ENCODE results near the gene CCP110.
A peak's percentile ranks its signal among the peaks of the same experiment; 100 is the strongest.

CCP110 gene

DNA sequence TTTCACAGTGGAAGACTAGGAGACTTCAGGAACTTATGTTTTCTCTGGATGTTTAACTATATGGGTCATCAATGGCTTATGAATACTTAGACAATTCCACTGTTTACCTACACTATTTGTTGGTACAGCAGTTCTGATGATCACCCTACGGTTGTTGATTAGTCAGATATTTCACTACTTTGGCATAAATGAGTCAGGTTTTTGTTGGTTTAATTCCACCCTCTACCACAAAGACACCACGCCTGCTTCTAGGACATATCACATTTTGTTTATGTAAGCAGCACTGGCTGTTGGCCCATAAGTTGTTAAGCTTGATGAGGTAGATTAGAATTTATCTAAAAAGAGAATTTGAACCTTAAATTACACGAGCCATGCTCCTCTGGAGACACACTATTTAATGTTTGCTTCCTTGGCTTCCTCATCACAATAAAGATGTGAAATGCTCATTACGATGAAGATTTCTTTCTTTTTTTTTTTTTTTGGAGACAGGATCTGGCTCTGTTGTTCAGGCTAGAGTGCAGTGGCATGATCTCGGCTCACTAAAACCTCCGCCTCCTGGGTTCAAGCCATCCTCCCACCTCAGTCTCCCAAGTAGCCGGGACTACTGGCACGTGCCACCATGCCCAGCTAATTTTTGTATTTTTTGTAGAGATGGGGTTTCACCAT lies 6.2 kb upstream of the CCP110 start:
- in situ Hi-C loops (cut with MboI; ENCODE audit: low pct_unique_long_range_greater_than_20kb, low sequenced_read_pairs, unreplicated experiment) = no loop called here
- TF ChIP-seq, protein P1, sequence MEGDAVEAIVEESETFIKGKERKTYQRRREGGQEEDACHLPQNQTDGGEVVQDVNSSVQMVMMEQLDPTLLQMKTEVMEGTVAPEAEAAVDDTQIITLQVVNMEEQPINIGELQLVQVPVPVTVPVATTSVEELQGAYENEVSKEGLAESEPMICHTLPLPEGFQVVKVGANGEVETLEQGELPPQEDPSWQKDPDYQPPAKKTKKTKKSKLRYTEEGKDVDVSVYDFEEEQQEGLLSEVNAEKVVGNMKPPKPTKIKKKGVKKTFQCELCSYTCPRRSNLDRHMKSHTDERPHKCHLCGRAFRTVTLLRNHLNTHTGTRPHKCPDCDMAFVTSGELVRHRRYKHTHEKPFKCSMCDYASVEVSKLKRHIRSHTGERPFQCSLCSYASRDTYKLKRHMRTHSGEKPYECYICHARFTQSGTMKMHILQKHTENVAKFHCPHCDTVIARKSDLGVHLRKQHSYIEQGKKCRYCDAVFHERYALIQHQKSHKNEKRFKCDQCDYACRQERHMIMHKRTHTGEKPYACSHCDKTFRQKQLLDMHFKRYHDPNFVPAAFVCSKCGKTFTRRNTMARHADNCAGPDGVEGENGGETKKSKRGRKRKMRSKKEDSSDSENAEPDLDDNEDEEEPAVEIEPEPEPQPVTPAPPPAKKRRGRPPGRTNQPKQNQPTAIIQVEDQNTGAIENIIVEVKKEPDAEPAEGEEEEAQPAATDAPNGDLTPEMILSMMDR (IDR thresholded peaks at IDR 0.05; ENCODE audit: extremely low read depth, insufficient read depth, missing control alignments) = no peak

DNA sequence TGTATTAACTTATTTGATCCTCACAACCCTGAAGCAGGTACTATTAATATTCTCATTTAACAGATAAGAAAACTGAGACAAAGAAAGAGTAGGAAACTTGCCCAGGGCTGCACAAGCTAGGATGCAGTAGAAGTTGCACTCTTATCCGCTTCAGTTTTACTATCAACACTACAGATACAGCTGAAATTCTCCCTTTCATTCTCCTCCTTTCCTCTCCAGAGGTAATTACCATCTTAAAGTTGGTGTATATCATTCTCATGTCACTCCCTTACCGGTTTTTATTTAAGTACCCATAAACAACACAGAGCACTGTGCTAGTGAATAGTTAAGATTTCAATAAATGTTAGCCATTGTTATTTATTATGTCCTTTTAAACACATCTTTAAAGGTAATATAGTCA lies 5.4 kb upstream of the CCP110 start:
- TF ChIP-seq, protein P1 (IDR thresholded peaks at IDR 0.05; ENCODE audit: extremely low read depth, insufficient read depth, missing control alignments) = no peak
- DNase-seq (ENCODE audit: low spot score) = no peak
- in situ Hi-C loops (cut with MboI; ENCODE audit: low pct_unique_long_range_greater_than_20kb, low sequenced_read_pairs, unreplicated experiment) = no loop called here

More for the DNA sequence above, 6.2 kb upstream of the CCP110 start:
- no peak for DNase-seq (ENCODE audit: low spot score)

DNA sequence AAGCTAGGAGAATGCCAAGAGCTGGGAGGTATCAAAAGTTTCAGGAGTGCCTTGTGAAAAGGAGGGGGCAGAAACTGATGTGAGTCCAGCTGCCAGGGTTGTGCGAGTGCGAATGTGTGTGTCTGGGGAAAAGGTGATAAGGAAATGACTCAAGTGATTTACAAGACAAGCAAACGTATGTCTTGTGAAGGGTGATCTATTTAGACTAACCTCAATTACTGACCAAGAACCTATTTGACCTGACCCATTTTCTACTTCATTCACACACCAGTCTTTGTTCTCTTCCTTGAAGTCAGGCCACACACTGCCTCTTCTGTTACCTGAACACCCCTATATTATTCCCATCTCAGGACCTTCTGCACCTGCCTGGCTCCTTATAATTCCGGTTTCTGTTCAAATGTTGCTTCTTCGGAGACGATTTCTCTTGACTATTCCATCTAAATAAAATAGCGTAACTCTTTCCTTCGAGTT lies 2.8 kb upstream of the CCP110 start:
- in situ Hi-C loops (cut with MboI; ENCODE audit: low pct_unique_long_range_greater_than_20kb, low sequenced_read_pairs, unreplicated experiment) = no loop called here
- TF ChIP-seq, protein P1 (IDR thresholded peaks at IDR 0.05; ENCODE audit: extremely low read depth, insufficient read depth, missing control alignments) = no peak
- peak; percentile 20 for DNase-seq (ENCODE audit: low spot score)

DNA sequence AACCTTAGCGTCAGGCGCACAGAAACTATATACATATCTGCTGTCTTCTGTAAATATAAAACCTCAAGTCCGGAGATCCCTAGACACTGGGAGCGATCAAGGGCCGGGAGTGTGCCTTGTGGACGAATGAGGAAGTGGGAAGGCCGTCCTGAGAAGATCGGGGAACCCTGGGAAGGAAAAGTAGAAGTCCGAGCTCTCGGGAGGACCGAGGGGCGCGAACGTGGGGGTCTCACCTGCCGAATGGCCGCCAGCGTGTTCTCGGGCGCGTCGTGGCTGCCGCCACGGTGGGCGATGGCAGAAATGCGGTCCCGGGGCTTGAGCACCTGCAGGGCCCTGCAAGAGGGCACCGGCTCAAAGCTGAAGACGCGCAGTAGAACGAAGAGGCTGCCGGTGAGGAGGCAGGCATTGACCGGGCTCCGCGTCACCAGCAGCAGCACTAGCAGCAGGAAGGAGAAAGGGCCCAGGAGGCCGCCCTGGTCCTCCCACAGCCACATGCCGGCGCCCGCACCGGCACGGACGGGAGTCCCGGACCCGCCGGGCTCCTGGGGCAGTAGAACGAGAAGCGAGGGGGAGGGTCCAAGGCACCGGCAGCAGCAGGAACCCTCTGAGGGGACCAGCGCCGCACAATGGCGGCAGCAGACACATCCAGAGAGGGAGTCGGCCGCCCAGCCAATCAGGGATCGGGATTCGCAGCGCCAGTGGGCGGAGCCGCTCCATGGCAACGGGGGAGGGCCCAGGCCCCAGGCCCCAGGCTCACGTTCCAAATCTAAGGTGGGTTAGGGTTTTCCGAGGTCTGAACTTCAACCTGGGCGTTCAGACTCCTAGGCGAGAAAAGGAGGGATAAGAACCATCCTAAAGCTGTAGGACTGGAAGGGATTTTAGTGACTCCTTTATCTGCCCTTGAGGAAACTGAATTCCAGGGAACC lies 2.0 kb upstream of the CCP110 start, which contains the start of gene GDE1:
Gene GDE1 (minus strand): TSS at position 628 of the 926 bp plus-strand sequence. CDS start 134 bp downstream, at position 494.
- TF ChIP-seq, protein P1 (IDR thresholded peaks at IDR 0.05; ENCODE audit: extremely low read depth, insufficient read depth, missing control alignments) = peak; percentile 57
- in situ Hi-C loops (cut with MboI; ENCODE audit: low pct_unique_long_range_greater_than_20kb, low sequenced_read_pairs, unreplicated experiment) = no loop called here
- DNase-seq (ENCODE audit: low spot score) = peak; percentile 93

DNA sequence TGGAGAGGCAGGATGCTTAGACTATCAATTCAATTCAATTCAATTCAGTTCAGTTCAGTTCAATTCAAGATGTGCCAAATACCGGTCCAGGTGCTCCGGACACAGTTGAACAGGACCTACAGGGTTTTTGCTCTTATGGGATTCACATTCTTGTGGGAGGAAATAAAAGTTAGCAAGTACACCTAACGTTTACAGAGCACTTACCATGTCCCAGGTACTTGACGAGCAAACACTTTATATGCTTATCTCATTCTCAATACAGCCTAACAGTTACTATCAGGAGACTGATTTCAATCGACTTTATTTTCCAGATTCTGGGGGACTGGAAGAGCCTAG lies 1.4 kb upstream of the CCP110 start:
- in situ Hi-C loops (cut with MboI; ENCODE audit: low pct_unique_long_range_greater_than_20kb, low sequenced_read_pairs, unreplicated experiment) = no loop called here
- TF ChIP-seq, protein P1 (IDR thresholded peaks at IDR 0.05; ENCODE audit: extremely low read depth, insufficient read depth, missing control alignments) = no peak
- no peak for DNase-seq (ENCODE audit: low spot score)

DNA sequence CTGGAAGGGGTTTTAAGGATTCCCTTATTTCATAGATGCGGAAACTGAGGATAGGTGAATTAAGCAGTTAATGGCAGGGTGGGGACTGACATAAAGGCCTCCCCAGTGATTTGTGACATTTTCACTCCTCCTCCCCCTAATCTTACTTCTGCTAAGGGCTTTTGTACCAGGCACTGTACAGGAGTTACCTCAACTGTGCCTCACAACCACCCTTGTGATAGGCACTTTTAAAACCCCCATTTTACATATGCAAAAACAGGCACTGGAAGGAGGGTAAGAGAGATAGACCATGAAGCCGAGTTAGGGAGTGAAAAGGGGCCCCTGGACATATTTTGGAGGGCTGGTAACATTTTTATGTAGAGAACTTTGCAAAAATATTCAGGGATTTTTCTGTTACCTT lies 982 bp upstream of the CCP110 start:
- in situ Hi-C loops (cut with MboI; ENCODE audit: low pct_unique_long_range_greater_than_20kb, low sequenced_read_pairs, unreplicated experiment) = no loop called here
- no peak for DNase-seq (ENCODE audit: low spot score)
- TF ChIP-seq, protein P1 (IDR thresholded peaks at IDR 0.05; ENCODE audit: extremely low read depth, insufficient read depth, missing control alignments) = no peak

All from GM13977 (cell line).